GM12874 (cell line): ENCODE results near the gene ARMC7.

Experiments used
- TF ChIP-seq, protein P1 (sequence below): IDR thresholded peaks from 2 replicates; pipeline ENCODE4 v1.5.1; 2011; ENCODE audit warnings: low read depth, mild to moderate bottlenecking, control low read depth, low read length, moderate library complexity; ENCODE audit not compliant: insufficient read depth

Gene ARMC7

DNA sequence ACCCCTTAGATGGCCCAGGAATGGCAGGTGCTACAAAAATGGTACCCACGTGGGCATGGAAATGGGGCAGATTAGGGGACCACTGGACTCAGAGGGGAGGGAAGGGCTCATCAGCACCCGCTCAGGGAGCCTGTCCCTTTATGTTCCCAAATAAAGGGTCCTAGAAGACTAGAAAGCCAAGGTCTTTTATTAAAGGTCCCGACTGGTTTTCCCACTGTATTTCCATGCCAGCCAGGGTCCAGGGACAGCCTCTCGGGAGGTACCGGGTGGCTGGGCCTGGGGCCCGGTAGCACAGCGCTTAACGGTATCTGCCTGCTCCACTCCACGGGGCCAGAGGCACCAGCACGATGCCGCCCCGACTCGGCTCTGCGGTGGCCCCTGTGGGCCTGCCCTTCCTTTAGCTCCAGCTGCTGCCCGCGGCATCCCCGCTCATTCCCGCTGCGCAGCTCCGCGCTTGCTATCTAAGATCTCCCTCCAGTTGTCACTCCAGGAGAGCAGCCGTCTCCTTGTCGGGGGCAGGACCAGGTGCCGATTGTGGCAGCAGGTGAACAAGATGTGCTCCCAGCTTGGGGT is 20.4 kb downstream of the ARMC7 start:
- TF ChIP-seq, protein P1, sequence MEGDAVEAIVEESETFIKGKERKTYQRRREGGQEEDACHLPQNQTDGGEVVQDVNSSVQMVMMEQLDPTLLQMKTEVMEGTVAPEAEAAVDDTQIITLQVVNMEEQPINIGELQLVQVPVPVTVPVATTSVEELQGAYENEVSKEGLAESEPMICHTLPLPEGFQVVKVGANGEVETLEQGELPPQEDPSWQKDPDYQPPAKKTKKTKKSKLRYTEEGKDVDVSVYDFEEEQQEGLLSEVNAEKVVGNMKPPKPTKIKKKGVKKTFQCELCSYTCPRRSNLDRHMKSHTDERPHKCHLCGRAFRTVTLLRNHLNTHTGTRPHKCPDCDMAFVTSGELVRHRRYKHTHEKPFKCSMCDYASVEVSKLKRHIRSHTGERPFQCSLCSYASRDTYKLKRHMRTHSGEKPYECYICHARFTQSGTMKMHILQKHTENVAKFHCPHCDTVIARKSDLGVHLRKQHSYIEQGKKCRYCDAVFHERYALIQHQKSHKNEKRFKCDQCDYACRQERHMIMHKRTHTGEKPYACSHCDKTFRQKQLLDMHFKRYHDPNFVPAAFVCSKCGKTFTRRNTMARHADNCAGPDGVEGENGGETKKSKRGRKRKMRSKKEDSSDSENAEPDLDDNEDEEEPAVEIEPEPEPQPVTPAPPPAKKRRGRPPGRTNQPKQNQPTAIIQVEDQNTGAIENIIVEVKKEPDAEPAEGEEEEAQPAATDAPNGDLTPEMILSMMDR, result no peak

DNA sequence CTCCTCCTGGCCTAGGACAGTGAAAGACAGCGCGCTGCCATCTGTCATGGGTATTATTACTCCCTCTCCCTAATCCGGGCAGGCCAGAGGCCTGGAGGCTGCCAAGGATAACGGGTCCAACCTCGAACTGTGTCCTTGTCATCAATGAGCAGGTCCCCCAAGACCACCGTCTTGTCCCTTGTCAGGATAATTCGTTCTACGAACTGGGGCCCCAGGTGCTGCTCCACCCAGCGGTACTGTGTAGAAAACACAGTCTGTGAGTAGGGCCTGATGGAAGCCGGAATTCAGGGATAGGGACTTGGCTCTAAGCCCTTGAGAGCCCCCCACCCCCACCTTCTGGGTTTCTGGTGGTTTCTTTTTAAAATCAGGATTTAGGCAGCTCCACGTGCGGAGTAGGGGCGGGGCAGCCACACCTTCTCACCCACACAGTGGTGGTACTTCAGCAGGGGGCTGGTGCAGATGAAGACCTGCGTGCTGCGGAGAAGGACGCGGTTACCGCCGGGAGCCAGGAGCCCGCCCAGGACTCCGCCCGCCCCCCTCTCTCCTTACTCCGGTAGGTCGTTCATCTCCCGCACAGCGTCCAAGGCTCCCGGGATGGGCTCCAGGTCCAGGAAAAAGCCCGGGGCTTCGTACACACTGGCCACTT is 21.0 kb downstream of the ARMC7 start:
- TF ChIP-seq, protein P1, result peak; percentile 64

DNA sequence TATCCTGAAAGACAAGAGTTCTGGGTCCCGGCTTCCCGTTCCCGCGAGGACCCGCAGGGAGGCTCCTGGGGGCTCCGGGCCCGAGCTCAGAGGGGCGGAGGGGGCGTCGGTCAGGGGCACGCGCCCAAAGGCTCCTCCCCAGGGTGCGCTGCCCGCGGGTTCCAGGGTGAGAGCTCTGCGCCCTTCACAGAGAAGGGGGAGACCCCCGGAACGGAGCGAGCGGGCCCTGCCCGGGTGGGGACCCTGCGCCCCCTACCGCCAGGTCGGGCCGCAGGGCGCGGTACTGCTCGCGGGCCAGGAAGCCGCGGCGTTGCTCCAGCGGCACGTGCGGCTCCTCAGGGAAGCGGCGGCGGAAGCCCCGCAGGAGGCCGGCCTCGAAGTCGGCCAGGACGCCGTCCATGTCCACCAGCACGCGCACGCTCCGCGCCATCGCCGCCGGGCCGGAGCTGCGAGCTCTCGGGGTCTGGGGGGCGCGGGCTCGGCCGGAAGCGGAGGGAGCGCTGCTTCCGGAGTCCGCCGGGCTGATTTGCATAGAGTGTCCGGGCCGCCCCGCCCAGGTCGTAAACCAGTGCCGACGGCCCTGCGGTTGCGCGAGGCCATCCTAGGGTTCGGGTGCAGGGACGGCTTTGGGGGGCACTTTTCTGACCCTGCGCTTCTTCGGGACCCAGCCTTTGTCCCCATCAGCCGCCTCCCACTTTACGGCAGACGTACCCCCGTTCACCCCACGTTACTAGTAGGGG is 21.7 kb downstream of the ARMC7 start, which contains the start of gene NT5C:
Gene NT5C, minus strand, starts transcription at position 465 of the 740 bp plus-strand sequence. Its CDS starts 35 bp downstream, at position 430.
- TF ChIP-seq, protein P1, result peak; percentile 91

DNA sequence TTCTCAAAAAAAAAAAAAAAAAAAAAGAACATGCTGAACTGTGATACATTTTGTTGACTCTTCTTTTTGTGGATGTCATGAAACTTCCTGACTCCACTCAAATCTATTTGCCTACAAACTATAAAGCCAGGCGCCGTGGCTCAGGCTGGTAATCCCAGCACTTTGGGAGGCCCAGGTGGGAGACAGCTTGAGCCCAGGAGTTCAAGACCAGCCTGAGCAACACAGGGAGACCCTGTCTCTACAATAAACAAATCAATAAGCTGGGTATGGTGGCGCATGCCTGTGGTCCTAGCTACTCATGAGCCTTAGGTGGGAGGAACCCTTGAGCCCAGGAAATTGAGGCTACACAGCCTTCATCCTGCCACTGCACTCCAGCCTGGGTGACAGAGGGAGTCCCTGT is 23.2 kb downstream of the ARMC7 start:
- TF ChIP-seq, protein P1, result no peak

DNA sequence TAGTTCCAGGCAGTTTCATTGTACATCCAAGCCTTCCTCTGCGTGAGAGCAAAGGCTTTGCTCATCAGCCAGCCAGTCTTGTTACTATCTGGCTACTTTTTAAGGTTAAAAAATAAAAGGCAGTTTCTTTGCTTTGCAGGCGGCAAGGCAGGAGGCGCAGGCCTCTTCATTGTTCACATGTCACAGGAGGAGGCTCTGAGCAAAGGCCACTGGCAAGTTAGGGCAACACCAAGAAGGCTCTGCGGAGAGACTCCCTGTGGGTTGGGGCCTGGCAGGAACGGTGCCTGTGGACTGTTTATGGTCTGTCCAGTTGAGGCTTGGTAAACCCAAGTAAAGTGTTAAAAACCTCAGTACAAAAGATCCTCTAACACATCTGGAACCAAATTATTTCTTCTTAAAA is 25.7 kb downstream of the ARMC7 start:
- TF ChIP-seq, protein P1, result no peak

DNA sequence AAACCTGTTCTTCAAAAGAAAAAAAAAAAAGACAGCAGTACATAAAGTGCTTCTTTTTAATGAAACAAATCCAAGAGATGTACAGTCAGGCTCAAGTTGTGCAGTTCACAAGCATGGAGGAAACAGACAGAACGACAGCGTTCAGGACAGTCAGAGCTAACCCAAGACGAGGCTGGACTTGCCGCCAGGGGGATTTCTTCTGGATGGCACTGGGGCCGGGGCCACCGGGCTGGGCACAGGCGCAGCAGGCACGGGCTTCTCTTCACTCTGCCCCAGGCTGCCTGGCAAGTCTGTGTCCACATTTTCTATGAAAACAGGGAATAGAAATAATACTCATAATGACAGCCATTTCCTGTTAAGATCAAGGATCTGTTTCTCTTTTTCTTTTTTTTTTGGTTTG is 26.2 kb downstream of the ARMC7 start:
- TF ChIP-seq, protein P1, result no peak

DNA sequence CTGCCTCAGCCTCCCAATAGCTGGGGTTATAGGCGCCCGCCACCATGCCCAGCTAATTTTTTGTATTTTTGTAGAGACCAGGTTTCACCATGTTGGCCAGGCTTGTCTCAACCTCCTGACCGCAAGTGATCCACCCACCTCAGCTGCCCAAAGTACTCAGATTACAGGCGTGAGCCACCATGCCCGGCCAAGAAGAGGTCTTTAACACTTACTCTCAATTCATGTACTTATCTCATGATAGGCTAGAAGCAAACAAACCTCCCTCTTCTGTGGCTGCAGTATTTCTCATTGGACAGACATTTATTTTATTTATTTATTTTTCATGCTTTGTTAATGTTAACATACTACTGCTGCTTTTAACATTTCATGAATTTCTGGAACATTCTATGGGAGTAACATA is 28.8 kb downstream of the ARMC7 start:
- TF ChIP-seq, protein P1, result no peak
